ENCODE measurements around the gene TICRR. TPM values are rescaled to one million over a fixed set of nuclear protein-coding genes. Genes with fewer than 3 reads are reported as not detected.
A peak's percentile ranks its signal among the peaks of the same experiment; 100 is the strongest.

Gene TICRR
- total and polyA plus RNA-seq, 9 donors, result 0.08 to 0.32 (median 0.25) TPM

- no peaks in the 10 kb centered on the region for H3K9me3 ChIP-seq
- no peak for DNase-seq
- no peaks in the 10 kb centered on the region for H3K27me3 ChIP-seq
- H3K36me3 ChIP-seq, result no peaks in the 10 kb centered on the region
- intact Hi-C loops (cut with DNase I), result no loop called here
- peaks cover 12% of the 10 kb centered on the region for H3K4me1 ChIP-seq (ENCODE audit: insufficient read depth)
- WGBS, 3 donors, result 92 to 95% (median 94%) methylated on average over 3 of the region's 3 CpGs
- no peak overlapping the region for H3K27ac ChIP-seq
- H3K4me3 ChIP-seq, result no peak overlapping the region
- no peak for TF ChIP-seq POLR2A (IDR thresholded peaks at IDR 0.05)
- no peak for TF ChIP-seq CTCF (IDR thresholded peaks at IDR 0.05)
- no peak for TF ChIP-seq EP300 (IDR thresholded peaks at IDR 0.05)
Measured at GRCh38 chr15:89668171-89668570, 92.9 kb downstream of the TICRR start.

GRCh38 chr15:89669309-89669865, 94.1 kb downstream of the TICRR start:
- WGBS, 3 donors, result 72 to 81% (median 80%) methylated on average over 8 to 9 of the region's 9 CpGs
- no peaks in the 10 kb centered on the region for H3K27me3 ChIP-seq

GRCh38 chr15:89669941-89670340, 94.7 kb downstream of the TICRR start:
- intact Hi-C loops (cut with DNase I), result no loop called here
- H3K27me3 ChIP-seq, result no peaks in the 10 kb centered on the region
- H3K4me1 ChIP-seq (ENCODE audit: insufficient read depth), result peaks cover 11% of the 10 kb centered on the region
- no peak overlapping the region for H3K27ac ChIP-seq
- H3K36me3 ChIP-seq, result no peaks in the 10 kb centered on the region
- no peak for TF ChIP-seq EP300 (IDR thresholded peaks at IDR 0.05)
- WGBS, 3 donors, result 86 to 89% (median 86%) methylated on average over 15 of the region's 15 CpGs
- H3K9me3 ChIP-seq, result no peaks in the 10 kb centered on the region
- no peak overlapping the region for H3K4me3 ChIP-seq
- no peak for DNase-seq

More at GRCh38 chr15:89669309-89669865, 94.1 kb downstream of the TICRR start:
- intact Hi-C loops (cut with DNase I), result no loop called here
- no peaks in the 10 kb centered on the region for H3K9me3 ChIP-seq
- no peak overlapping the region for H3K27ac ChIP-seq
- no peak overlapping the region for H3K4me3 ChIP-seq
- TF ChIP-seq POLR2A (IDR thresholded peaks at IDR 0.05) (no peak), EP300 (IDR thresholded peaks at IDR 0.05) (no peak), CTCF (IDR thresholded peaks at IDR 0.05) (no peak)
- DNase-seq, result no peak
- no peaks in the 10 kb centered on the region for H3K36me3 ChIP-seq
- peaks cover 11% of the 10 kb centered on the region for H3K4me1 ChIP-seq (ENCODE audit: insufficient read depth)

GRCh38 chr15:89670971-89671560, 95.8 kb downstream of the TICRR start:
- Histone ChIP-seq H3K36me3 (no peaks in the 10 kb centered on the region), H3K4me3 (no peak overlapping the region), H3K27ac (no peak overlapping the region), H3K9me3 (no peaks in the 10 kb centered on the region), H3K4me1 (ENCODE audit: insufficient read depth) (peaks cover 8% of the 10 kb centered on the region), H3K27me3 (no peaks in the 10 kb centered on the region)
- TF ChIP-seq POLR2A (IDR thresholded peaks at IDR 0.05) (no peak), CTCF (IDR thresholded peaks at IDR 0.05) (no peak), EP300 (IDR thresholded peaks at IDR 0.05) (no peak)
- 76 to 88% (median 86%) methylated on average over 12 of the region's 12 CpGs for WGBS, 3 donors
- intact Hi-C loops (cut with DNase I), result no loop called here
- peak in 1 of 5 donors; percentile 14 for DNase-seq

GRCh38 chr15:89671687-89672086, 96.4 kb downstream of the TICRR start:
- TF ChIP-seq EP300 (IDR thresholded peaks at IDR 0.05), result no peak
- peak in 1 of 5 donors; percentile 12 for DNase-seq
- peak overlapping the region in 1 of 2 donors; percentile 35 for H3K27ac ChIP-seq
- intact Hi-C loops (cut with DNase I), result no loop called here
- H3K27me3 ChIP-seq, result no peaks in the 10 kb centered on the region
- peaks cover 8% of the 10 kb centered on the region for H3K4me1 ChIP-seq (ENCODE audit: insufficient read depth)
- H3K9me3 ChIP-seq, result no peaks in the 10 kb centered on the region
- 56 to 62% (median 61%) methylated on average over 4 of the region's 4 CpGs for WGBS, 3 donors
- H3K4me3 ChIP-seq, result no peak overlapping the region
- H3K36me3 ChIP-seq, result no peaks in the 10 kb centered on the region

Data from ovary (tissue), 9 donors.